ENCODE results near the gene SGMS1.

DNA sequence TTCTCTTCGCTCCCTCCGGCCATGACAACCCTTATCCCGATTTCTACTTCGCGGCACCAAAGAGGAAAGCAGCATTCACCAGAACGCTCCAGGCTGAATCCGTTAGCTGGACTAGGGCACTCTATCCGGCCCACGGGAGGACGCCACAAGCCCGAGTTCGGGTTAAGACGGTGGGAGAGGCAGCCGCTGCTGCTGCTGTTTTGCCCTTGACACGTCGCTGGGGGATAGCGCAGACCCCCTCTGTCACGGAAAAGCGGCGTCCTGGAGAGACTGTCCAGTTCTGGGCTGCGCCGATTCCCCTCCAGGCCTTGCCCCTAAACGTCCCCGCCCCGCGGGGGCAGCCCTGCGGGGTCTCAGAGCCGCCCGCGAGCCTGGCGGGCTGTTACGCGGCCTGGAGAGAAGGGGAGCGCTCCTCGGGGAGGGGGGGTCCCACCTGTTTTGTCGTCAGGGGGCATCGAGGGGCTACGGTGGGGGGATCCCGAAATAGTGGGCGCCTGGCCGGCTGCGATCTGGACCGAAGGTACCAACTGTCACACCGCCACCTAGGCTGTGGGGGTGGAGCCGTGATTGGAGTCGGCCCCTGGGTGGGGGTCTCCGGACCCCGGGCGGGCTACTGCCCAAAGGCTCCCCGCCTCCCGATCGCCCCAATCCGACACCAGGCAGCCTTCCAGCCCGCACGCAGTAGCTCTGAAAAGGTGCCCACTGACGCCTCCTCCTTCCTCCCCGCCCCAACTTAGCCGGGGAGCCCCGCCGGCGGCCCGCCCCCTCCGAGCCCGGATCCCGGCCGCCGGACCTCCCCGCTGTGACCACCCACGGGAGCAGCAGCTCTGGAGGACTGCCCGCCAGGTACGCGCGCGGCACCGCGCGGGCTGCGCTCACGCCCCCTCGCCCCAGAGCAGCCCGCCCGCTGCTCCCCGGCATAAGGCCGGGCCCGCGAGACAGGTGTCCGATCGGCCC is 772 bp downstream of the SGMS1 start:
- TF ChIP-seq EP300 (conservative IDR thresholded peaks at IDR 0.05; ENCODE audit: poor library complexity, severe bottlenecking) (no peak), POLR2AphosphoS5 (IDR thresholded peaks at IDR 0.05) (no peak)

Data from neural cell (in vitro differentiated cells).